Measurements from ENCODE around the gene CMPK2. TPM values are rescaled to one million over a fixed set of nuclear protein-coding genes. Genes with fewer than 3 reads are reported as not detected.

Gene CMPK2
- total RNA-seq, 4 donors from 2014 or later: 4.9 to 22.9 (median 11.8) TPM

DNA sequence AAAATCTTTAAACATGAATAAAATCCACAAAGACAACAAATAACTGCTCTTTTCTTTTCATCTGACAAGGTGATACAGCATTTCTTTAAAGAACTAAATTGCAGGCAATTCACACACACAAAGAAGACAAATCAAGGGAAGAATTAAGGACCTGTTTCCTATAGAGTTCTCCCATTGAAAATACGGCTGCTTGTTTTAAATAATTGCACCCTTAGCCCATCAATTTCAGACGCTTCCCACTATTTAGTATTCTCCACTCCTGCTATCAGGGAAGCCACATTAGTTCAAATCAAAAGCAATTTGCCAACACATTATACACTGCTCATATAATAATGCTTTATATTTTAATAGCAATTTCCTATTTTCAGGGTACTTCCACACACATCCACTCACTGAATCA is 11.3 kb downstream of the CMPK2 start:
- Histone ChIP-seq H3K27ac (no peak overlapping the region), H3K9me3 (peaks cover 5% of the 10 kb centered on the region in 2 donors), H3K4me3 (no peak overlapping the region), H3K27me3 (no peaks in the 10 kb centered on the region), H3K36me3 (peaks cover 0 to 15% (median 3%) of the 10 kb centered on the region in 4 donors), H3K4me1 (no peaks in the 10 kb centered on the region)
- intact Hi-C loops (cut with DNase I; ENCODE audit: low total_unique reads): no loop called here
- DNase-seq: no peak
- in situ Hi-C loops (cut with MboI; ENCODE audit: low pct_ligation_motif_present in 1 of 4, low pct_unique_long_range_greater_than_20kb in 1 of 4, low sequenced_read_pairs in 3 of 4): no loop called here
- 89 to 94% methylated on average over 2 of the region's 2 CpGs for WGBS, 2 donors (ENCODE audit: low coverage in 1 of 2)
- no peak for TF ChIP-seq POLR2A (IDR thresholded peaks at IDR 0.05)
- TF ChIP-seq, protein P1, sequence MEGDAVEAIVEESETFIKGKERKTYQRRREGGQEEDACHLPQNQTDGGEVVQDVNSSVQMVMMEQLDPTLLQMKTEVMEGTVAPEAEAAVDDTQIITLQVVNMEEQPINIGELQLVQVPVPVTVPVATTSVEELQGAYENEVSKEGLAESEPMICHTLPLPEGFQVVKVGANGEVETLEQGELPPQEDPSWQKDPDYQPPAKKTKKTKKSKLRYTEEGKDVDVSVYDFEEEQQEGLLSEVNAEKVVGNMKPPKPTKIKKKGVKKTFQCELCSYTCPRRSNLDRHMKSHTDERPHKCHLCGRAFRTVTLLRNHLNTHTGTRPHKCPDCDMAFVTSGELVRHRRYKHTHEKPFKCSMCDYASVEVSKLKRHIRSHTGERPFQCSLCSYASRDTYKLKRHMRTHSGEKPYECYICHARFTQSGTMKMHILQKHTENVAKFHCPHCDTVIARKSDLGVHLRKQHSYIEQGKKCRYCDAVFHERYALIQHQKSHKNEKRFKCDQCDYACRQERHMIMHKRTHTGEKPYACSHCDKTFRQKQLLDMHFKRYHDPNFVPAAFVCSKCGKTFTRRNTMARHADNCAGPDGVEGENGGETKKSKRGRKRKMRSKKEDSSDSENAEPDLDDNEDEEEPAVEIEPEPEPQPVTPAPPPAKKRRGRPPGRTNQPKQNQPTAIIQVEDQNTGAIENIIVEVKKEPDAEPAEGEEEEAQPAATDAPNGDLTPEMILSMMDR (IDR thresholded peaks at IDR 0.05): no peak
- TF ChIP-seq POLR2AphosphoS5 (IDR thresholded peaks at IDR 0.05): no peak
- TF ChIP-seq EP300 (IDR thresholded peaks at IDR 0.05; ENCODE audit: low read depth): no peak

DNA sequence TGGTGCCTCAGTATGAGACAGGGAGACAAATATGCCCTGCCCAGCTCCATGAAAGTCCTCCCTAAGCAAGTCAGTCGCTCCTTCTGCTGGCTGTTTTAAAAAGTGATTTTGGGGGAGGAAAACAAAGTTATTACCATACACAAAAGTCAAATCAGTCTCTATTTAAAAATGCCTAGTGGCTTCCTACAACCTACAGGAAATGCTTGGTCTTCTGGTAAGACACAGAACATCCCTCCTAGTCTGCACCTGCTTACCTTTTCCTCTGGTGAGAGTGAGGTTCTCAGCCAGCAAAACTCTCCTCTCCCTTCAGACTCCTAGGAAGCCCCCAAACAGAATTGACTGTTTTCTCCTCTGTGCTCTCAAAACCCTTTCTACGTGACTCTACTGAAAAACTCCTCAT is 13.5 kb downstream of the CMPK2 start:
- H3K4me3 ChIP-seq: no peak overlapping the region
- H3K27me3 ChIP-seq: no peaks in the 10 kb centered on the region
- TF ChIP-seq, protein P1 (IDR thresholded peaks at IDR 0.05): no peak
- H3K4me1 ChIP-seq: no peaks in the 10 kb centered on the region
- peaks cover 0 to 25% (median 10%) of the 10 kb centered on the region in 4 donors for H3K36me3 ChIP-seq
- H3K27ac ChIP-seq: no peak overlapping the region
- DNase-seq: no peak
- 95 to 100% methylated on average over 1 to 2 of the region's 2 CpGs for WGBS, 2 donors (ENCODE audit: low coverage in 1 of 2)
- in situ Hi-C loops (cut with MboI; ENCODE audit: low pct_ligation_motif_present in 1 of 4, low pct_unique_long_range_greater_than_20kb in 1 of 4, low sequenced_read_pairs in 3 of 4) (no loop called here), intact Hi-C loops (cut with DNase I; ENCODE audit: low total_unique reads) (no loop called here)
- H3K9me3 ChIP-seq: peaks cover 6 to 15% of the 10 kb centered on the region in 2 donors

DNA sequence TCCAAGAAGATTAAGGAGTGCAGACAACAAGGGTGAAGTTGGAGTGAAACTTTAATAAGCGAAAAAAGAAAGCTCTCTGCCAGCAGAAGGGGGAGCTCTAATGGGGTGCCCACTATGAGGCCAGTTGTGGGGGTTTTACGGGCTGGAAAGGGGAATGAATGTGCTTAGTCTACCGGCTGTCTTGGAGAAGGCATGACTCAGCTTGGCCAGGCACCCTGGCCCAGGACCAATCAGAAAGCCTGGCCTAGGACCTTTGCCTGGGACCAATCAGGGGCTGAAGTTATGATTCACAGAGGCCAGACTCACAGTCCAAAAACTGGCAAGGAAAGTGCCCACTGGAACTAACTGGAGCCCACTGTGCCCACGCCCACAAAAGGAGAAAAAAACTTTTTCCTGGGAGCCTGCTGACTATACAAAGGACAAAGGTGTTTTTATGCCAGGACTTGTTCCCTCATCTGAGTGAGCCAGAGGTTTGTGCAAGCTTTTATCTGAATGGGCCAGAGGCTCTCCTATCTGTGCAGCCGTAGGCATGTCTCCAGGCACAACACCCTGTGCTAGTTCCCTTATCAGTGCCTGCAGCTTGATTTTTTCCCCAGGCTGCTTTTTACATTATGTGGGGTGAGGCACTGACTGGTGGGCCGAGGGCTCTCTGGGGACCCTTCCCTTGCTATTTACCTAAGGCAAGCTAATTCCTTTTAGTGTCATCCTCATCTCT is 18.6 kb downstream of the CMPK2 start:
- Histone ChIP-seq H3K27ac (no peak overlapping the region), H3K36me3 (peaks cover 0 to 25% (median 10%) of the 10 kb centered on the region in 4 donors), H3K27me3 (no peaks in the 10 kb centered on the region), H3K4me3 (no peak overlapping the region), H3K9me3 (peaks cover 49 to 60% of the 10 kb centered on the region in 2 donors), H3K4me1 (no peaks in the 10 kb centered on the region)
- in situ Hi-C loops (cut with MboI; ENCODE audit: low pct_ligation_motif_present in 1 of 4, low pct_unique_long_range_greater_than_20kb in 1 of 4, low sequenced_read_pairs in 3 of 4) (no loop called here), intact Hi-C loops (cut with DNase I; ENCODE audit: low total_unique reads) (no loop called here)
- 92 to 98% methylated on average over 6 of the region's 6 CpGs for WGBS, 2 donors (ENCODE audit: low coverage in 1 of 2)
- TF ChIP-seq POLR2AphosphoS5 (IDR thresholded peaks at IDR 0.05): no peak
- TF ChIP-seq EP300 (IDR thresholded peaks at IDR 0.05; ENCODE audit: low read depth): no peak
- TF ChIP-seq, protein P1 (IDR thresholded peaks at IDR 0.05): no peak
- no peak for TF ChIP-seq POLR2A (IDR thresholded peaks at IDR 0.05)
- DNase-seq: no peak

DNA sequence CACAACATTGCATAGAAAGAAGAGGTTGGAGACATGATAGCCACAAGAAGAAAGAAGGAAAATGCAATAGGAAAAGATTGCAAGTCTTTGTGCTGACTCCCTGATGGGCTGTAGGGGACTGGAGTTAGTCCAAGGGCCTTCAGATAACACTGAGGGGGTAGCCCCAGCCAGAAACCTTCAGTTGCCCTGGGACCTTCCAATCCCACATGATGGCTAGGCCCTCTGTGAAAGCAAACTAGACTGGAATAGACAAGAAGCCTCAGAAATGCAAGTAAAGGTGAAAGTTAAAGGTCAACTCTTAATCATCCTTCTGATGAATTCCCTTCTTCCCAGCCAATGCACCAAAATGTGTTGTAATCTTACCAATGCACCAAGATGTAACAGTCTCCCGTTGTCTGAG is 19.2 kb downstream of the CMPK2 start:
- DNase-seq: no peak
- Histone ChIP-seq H3K4me1 (no peaks in the 10 kb centered on the region), H3K27me3 (no peaks in the 10 kb centered on the region), H3K27ac (no peak overlapping the region), H3K4me3 (no peak overlapping the region), H3K36me3 (peaks cover 0 to 25% (median 10%) of the 10 kb centered on the region in 4 donors), H3K9me3 (peaks cover 49 to 60% of the 10 kb centered on the region in 2 donors)
- TF ChIP-seq POLR2A (IDR thresholded peaks at IDR 0.05) (no peak), POLR2AphosphoS5 (IDR thresholded peaks at IDR 0.05) (no peak), EP300 (IDR thresholded peaks at IDR 0.05; ENCODE audit: low read depth) (no peak)
- TF ChIP-seq, protein P1 (IDR thresholded peaks at IDR 0.05): no peak
- intact Hi-C loops (cut with DNase I; ENCODE audit: low total_unique reads) (no loop called here), in situ Hi-C loops (cut with MboI; ENCODE audit: low pct_ligation_motif_present in 1 of 4, low pct_unique_long_range_greater_than_20kb in 1 of 4, low sequenced_read_pairs in 3 of 4) (no loop called here)
- WGBS, 2 donors (ENCODE audit: low coverage in 1 of 2): 100% methylated on average over 1 of the region's 1 CpG; no CpG with 5 or more reads in 1 of the 2 donors
